ENCODE measurements around the gene RASGRF2.

The RASGRF2 gene

GRCh38 chr5:80956272-80956671, 3.9 kb upstream of the RASGRF2 start:
- POLR2A ChIA-PET, result no interaction called here
- TF ChIP-seq CTCF (IDR thresholded peaks at IDR 0.05; ENCODE audit: insufficient read depth, low read length, missing control alignments), result no peak
- CTCF ChIA-PET, result no interaction called here
- no peak overlapping the region for H3K4me3 ChIP-seq (ENCODE audit: low read depth, low read length)
- no peak for DNase-seq (ENCODE audit: low read depth, low spot score)

GRCh38 chr5:80957031-80957761, 3.0 kb upstream of the RASGRF2 start:
- ChIA-PET POLR2A (interaction anchor here (0.7 kb wide), 1 partner anchor 17 kb away, joined by 5 read pairs; no protein-coding TSS in a partner anchor), CTCF (no interaction called here)
- H3K4me3 ChIP-seq (ENCODE audit: low read depth, low read length), result no peak overlapping the region
- TF ChIP-seq CTCF (IDR thresholded peaks at IDR 0.05; ENCODE audit: insufficient read depth, low read length, missing control alignments), result no peak
- DNase-seq (ENCODE audit: low read depth, low spot score), result no peak

- CTCF ChIA-PET, result no interaction called here
- H3K4me3 ChIP-seq (ENCODE audit: low read depth, low read length), result no peak overlapping the region
- POLR2A ChIA-PET, result no interaction called here
- no peak for TF ChIP-seq CTCF (IDR thresholded peaks at IDR 0.05; ENCODE audit: insufficient read depth, low read length, missing control alignments)
- DNase-seq (ENCODE audit: low read depth, low spot score), result no peak
Measured at GRCh38 chr5:80958616-80959015, 1.5 kb upstream of the RASGRF2 start.

GRCh38 chr5:80959138-80959537, 1.0 kb upstream of the RASGRF2 start:
- H3K4me3 ChIP-seq (ENCODE audit: low read depth, low read length), result no peak overlapping the region
- DNase-seq (ENCODE audit: low read depth, low spot score), result no peak
- ChIA-PET POLR2A (no interaction called here), CTCF (no interaction called here)
- no peak for TF ChIP-seq CTCF (IDR thresholded peaks at IDR 0.05; ENCODE audit: insufficient read depth, low read length, missing control alignments)

- H3K4me3 ChIP-seq (ENCODE audit: low read depth, low read length), result peak overlapping the region; percentile 56
- DNase-seq (ENCODE audit: low read depth, low spot score), result no peak
- ChIA-PET POLR2A (no interaction called here), CTCF (no interaction called here)
- TF ChIP-seq CTCF (IDR thresholded peaks at IDR 0.05; ENCODE audit: insufficient read depth, low read length, missing control alignments), result peak; percentile 7
Measured at GRCh38 chr5:80960531-80961375, 590 bp downstream of the RASGRF2 start.

Measured in AG04449 (cell line).